ENCODE measurements around the gene CYP21A2. TPM values are rescaled to one million over a fixed set of nuclear protein-coding genes. Genes with fewer than 3 reads are reported as not detected.
"Not testable (repeated sequence)": the region's sequence is repeated elsewhere in the genome, so short reads cannot be mapped to it uniquely, and the experiment has no call there.

Gene CYP21A2
- total RNA-seq, 4 donors from 2014 or later, result 0.16 to 0.41 TPM; not detected in 2

GRCh38 chr6:32064706-32065105, 26.5 kb downstream of the CYP21A2 start:
- in situ Hi-C loops (cut with MboI; ENCODE audit: low sequenced_read_pairs in 4 of 4), result loop anchor here in 1 of 4 donors (25.0 kb wide), 1 partner anchor 102 kb away; the partner anchor contains the start of genes DXO, NELFE and SKIC2
- H3K4me1 ChIP-seq, result no peaks in the 10 kb centered on the region
- TF ChIP-seq POLR2A (IDR thresholded peaks at IDR 0.05) (no peak), CTCF (IDR thresholded peaks at IDR 0.05 in 4 of 5, conservative IDR thresholded peaks at IDR 0.05 in 1 of 5) (no peak)
- no peak overlapping the region for H3K4me3 ChIP-seq
- no peak overlapping the region for H3K27ac ChIP-seq
- ATAC-seq, result no peak
- no peaks in the 10 kb centered on the region for H3K9me3 ChIP-seq
- H3K36me3 ChIP-seq, result no peaks in the 10 kb centered on the region
- H3K27me3 ChIP-seq, result no peaks in the 10 kb centered on the region
- intact Hi-C loops (cut with DNase I; ENCODE audit: low total_unique reads), result no loop called here
- DNase-seq, result no peak

GRCh38 chr6:32067521-32067920, 29.3 kb downstream of the CYP21A2 start:
- H3K4me3 ChIP-seq; H3K4me1 ChIP-seq; H3K9me3 ChIP-seq; intact Hi-C loops (cut with DNase I; ENCODE audit: low total_unique reads); H3K36me3 ChIP-seq; H3K27ac ChIP-seq; H3K27me3 ChIP-seq; DNase-seq; ATAC-seq: not testable (repeated sequence)
- in situ Hi-C loops (cut with MboI; ENCODE audit: low sequenced_read_pairs in 4 of 4), result loop anchor here in 1 of 4 donors (25.0 kb wide), 1 partner anchor 105 kb away; the partner anchor contains the start of genes DXO, NELFE and SKIC2

GRCh38 chr6:32068315-32068714, 30.1 kb downstream of the CYP21A2 start:
- intact Hi-C loops (cut with DNase I; ENCODE audit: low total_unique reads); H3K4me3 ChIP-seq; H3K27me3 ChIP-seq; H3K9me3 ChIP-seq; H3K36me3 ChIP-seq; H3K27ac ChIP-seq; ATAC-seq; H3K4me1 ChIP-seq; DNase-seq: not testable (repeated sequence)
- in situ Hi-C loops (cut with MboI; ENCODE audit: low sequenced_read_pairs in 4 of 4), result loop anchor here in 1 of 4 donors (25.0 kb wide), 1 partner anchor 106 kb away; the partner anchor contains the start of genes DXO, NELFE and SKIC2

GRCh38 chr6:32068867-32069266, 30.7 kb downstream of the CYP21A2 start:
- in situ Hi-C loops (cut with MboI; ENCODE audit: low sequenced_read_pairs in 4 of 4), result loop anchor here in 1 of 4 donors (25.0 kb wide), 1 partner anchor 107 kb away; the partner anchor contains the start of genes DXO, NELFE and SKIC2
- H3K36me3 ChIP-seq, result no peaks in the 10 kb centered on the region
- TF ChIP-seq POLR2A (IDR thresholded peaks at IDR 0.05) (no peak), CTCF (IDR thresholded peaks at IDR 0.05 in 4 of 5, conservative IDR thresholded peaks at IDR 0.05 in 1 of 5) (no peak)

GRCh38 chr6:32069460-32069859, 31.2 kb downstream of the CYP21A2 start:
- Histone ChIP-seq H3K9me3 (no peaks in the 10 kb centered on the region), H3K4me3 (no peak overlapping the region), H3K4me1 (no peaks in the 10 kb centered on the region), H3K36me3 (no peaks in the 10 kb centered on the region), H3K27me3 (no peaks in the 10 kb centered on the region), H3K27ac (no peak overlapping the region)
- DNase-seq (no peak), ATAC-seq (no peak)
- TF ChIP-seq POLR2A (IDR thresholded peaks at IDR 0.05), result no peak
- no peak for TF ChIP-seq CTCF (IDR thresholded peaks at IDR 0.05 in 4 of 5, conservative IDR thresholded peaks at IDR 0.05 in 1 of 5)
- in situ Hi-C loops (cut with MboI; ENCODE audit: low sequenced_read_pairs in 4 of 4), result loop anchor here in 1 of 4 donors (25.0 kb wide), 1 partner anchor 107 kb away; the partner anchor contains the start of genes DXO, NELFE and SKIC2
- intact Hi-C loops (cut with DNase I; ENCODE audit: low total_unique reads), result no loop called here

More at GRCh38 chr6:32068867-32069266, 30.7 kb downstream of the CYP21A2 start:
- Histone ChIP-seq H3K27ac (no peak overlapping the region), H3K4me3 (no peak overlapping the region), H3K4me1 (no peaks in the 10 kb centered on the region), H3K9me3 (no peaks in the 10 kb centered on the region), H3K27me3 (no peaks in the 10 kb centered on the region)
- DNase-seq (no peak), ATAC-seq (no peak)
- intact Hi-C loops (cut with DNase I; ENCODE audit: low total_unique reads), result no loop called here
